ENCODE results near the gene CA10. TPM values are rescaled to one million over a fixed set of nuclear protein-coding genes. Genes with fewer than 3 reads are reported as not detected.

The CA10 gene
- total and polyA plus RNA-seq, 2 donors (not counting 1 experiment from before 2014, with no cell fraction given), result not detected

GRCh38 chr17:51670899-51671298 is 487.6 kb downstream of the CA10 start:
- H3K27me3 ChIP-seq (ENCODE audit: control insufficient read depth, insufficient read depth, low read length), result no peaks in the 10 kb centered on the region
- H2AFZ ChIP-seq (ENCODE audit: low read length), result no peak overlapping the region
- H3K9ac ChIP-seq (ENCODE audit: insufficient read depth, low read length), result no peak overlapping the region
- no peak overlapping the region for H3K27ac ChIP-seq (ENCODE audit: insufficient read depth, low read length)
- no peaks in the 10 kb centered on the region for H3K4me1 ChIP-seq (ENCODE audit: control insufficient read depth, extremely low read depth, insufficient read depth, low read length)
- no peak for TF ChIP-seq CTCF (conservative IDR thresholded peaks at IDR 0.05 in 1 of 2, IDR thresholded peaks at IDR 0.05 in 1 of 2; ENCODE audit: low read depth in 1 of 2, low read length in 2 of 2)
- no peaks in the 10 kb centered on the region for H3K9me3 ChIP-seq (ENCODE audit: control insufficient read depth, insufficient read depth, low read depth, low read length)
- H3K4me2 ChIP-seq (ENCODE audit: extremely low read depth, insufficient read depth, low read length), result no peak overlapping the region
- DNase-seq (ENCODE audit: low read depth in 2 of 2), result no peak
- no peaks in the 10 kb centered on the region for H3K79me2 ChIP-seq (ENCODE audit: control insufficient read depth, insufficient read depth, low read length)
- no peaks in the 10 kb centered on the region for H3K36me3 ChIP-seq (ENCODE audit: control insufficient read depth, insufficient read depth, low read length)
- H4K20me1 ChIP-seq (ENCODE audit: control insufficient read depth, extremely low read depth, insufficient read depth, low read length), result no peaks in the 10 kb centered on the region
- no peak overlapping the region for H3K4me3 ChIP-seq (replicated peaks in 1 of 4; ENCODE audit: control extremely low read depth in 1 of 4, insufficient read depth in 1 of 4, low read depth in 3 of 4, low read length in 4 of 4)

- no peaks in the 10 kb centered on the region for H3K79me2 ChIP-seq (ENCODE audit: control insufficient read depth, insufficient read depth, low read length)
- no peak for DNase-seq (ENCODE audit: low read depth in 2 of 2)
- H3K4me2 ChIP-seq (ENCODE audit: extremely low read depth, insufficient read depth, low read length), result no peak overlapping the region
- no peak overlapping the region for H3K9ac ChIP-seq (ENCODE audit: insufficient read depth, low read length)
- H3K36me3 ChIP-seq (ENCODE audit: control insufficient read depth, insufficient read depth, low read length), result no peaks in the 10 kb centered on the region
- no peaks in the 10 kb centered on the region for H3K9me3 ChIP-seq (ENCODE audit: control insufficient read depth, insufficient read depth, low read depth, low read length)
- TF ChIP-seq CTCF (conservative IDR thresholded peaks at IDR 0.05 in 1 of 2, IDR thresholded peaks at IDR 0.05 in 1 of 2; ENCODE audit: low read depth in 1 of 2, low read length in 2 of 2) (no peak), EZH2 (IDR thresholded peaks at IDR 0.05; ENCODE audit: low read length, missing control alignments) (no peak)
- H2AFZ ChIP-seq (ENCODE audit: low read length), result no peak overlapping the region
- H4K20me1 ChIP-seq (ENCODE audit: control insufficient read depth, extremely low read depth, insufficient read depth, low read length), result no peaks in the 10 kb centered on the region
- no peak overlapping the region for H3K4me3 ChIP-seq (replicated peaks in 1 of 4; ENCODE audit: control extremely low read depth in 1 of 4, insufficient read depth in 1 of 4, low read depth in 3 of 4, low read length in 4 of 4)
- H3K4me1 ChIP-seq (ENCODE audit: control insufficient read depth, extremely low read depth, insufficient read depth, low read length), result no peaks in the 10 kb centered on the region
- no peak overlapping the region for H3K27ac ChIP-seq (ENCODE audit: insufficient read depth, low read length)
- H3K27me3 ChIP-seq (ENCODE audit: control insufficient read depth, insufficient read depth, low read length), result no peaks in the 10 kb centered on the region
Measured at GRCh38 chr17:51668963-51669246, 489.6 kb downstream of the CA10 start.

- no peak overlapping the region for H3K27ac ChIP-seq (ENCODE audit: insufficient read depth, low read length)
- no peak for DNase-seq (ENCODE audit: low read depth in 2 of 2)
- H3K9me3 ChIP-seq (ENCODE audit: control insufficient read depth, insufficient read depth, low read depth, low read length), result no peaks in the 10 kb centered on the region
- H3K4me3 ChIP-seq (replicated peaks in 1 of 4; ENCODE audit: control extremely low read depth in 1 of 4, insufficient read depth in 1 of 4, low read depth in 3 of 4, low read length in 4 of 4), result no peak overlapping the region
- TF ChIP-seq EZH2 (IDR thresholded peaks at IDR 0.05; ENCODE audit: low read length, missing control alignments), result no peak
- no peak for TF ChIP-seq CTCF (conservative IDR thresholded peaks at IDR 0.05 in 1 of 2, IDR thresholded peaks at IDR 0.05 in 1 of 2; ENCODE audit: low read depth in 1 of 2, low read length in 2 of 2)
- no peak overlapping the region for H2AFZ ChIP-seq (ENCODE audit: low read length)
- no peak overlapping the region for H3K4me2 ChIP-seq (ENCODE audit: extremely low read depth, insufficient read depth, low read length)
- H4K20me1 ChIP-seq (ENCODE audit: control insufficient read depth, extremely low read depth, insufficient read depth, low read length), result no peaks in the 10 kb centered on the region
- no peak overlapping the region for H3K9ac ChIP-seq (ENCODE audit: insufficient read depth, low read length)
- no peaks in the 10 kb centered on the region for H3K27me3 ChIP-seq (ENCODE audit: control insufficient read depth, insufficient read depth, low read length)
- no peaks in the 10 kb centered on the region for H3K4me1 ChIP-seq (ENCODE audit: control insufficient read depth, extremely low read depth, insufficient read depth, low read length)
- no peaks in the 10 kb centered on the region for H3K36me3 ChIP-seq (ENCODE audit: control insufficient read depth, insufficient read depth, low read length)
- no peaks in the 10 kb centered on the region for H3K79me2 ChIP-seq (ENCODE audit: control insufficient read depth, insufficient read depth, low read length)
Measured at GRCh38 chr17:51668155-51668962, 490.2 kb downstream of the CA10 start.
